Parathyroid adenoma (tissue), 2 donors: Measurements from ENCODE around the gene AUTS2.
A peak's percentile ranks its signal among the peaks of the same experiment; 100 is the strongest.

Source experiments
- H2AFZ ChIP-seq: fragments of 300-600 bp; sonication (generic); one replicate; pipeline ENCODE4 v1.7.0; 2017; ENCODE audit warnings: antibody characterized with exemption, mild to moderate bottlenecking
- H3K27ac ChIP-seq: fragments of 300-600 bp; sonication (generic); one replicate; pipeline ENCODE4 v1.7.0; 2017
- H3K27me3 ChIP-seq: fragments of 300-600 bp; sonication (generic); one replicate; pipeline ENCODE4 v1.7.0; 2017; ENCODE audit warnings: low read length; ENCODE audit not compliant: control insufficient read depth, insufficient read depth
- H3K36me3 ChIP-seq: fragments of 300-600 bp; sonication (generic); one replicate; pipeline ENCODE4 v1.7.0; 2017; ENCODE audit warnings: low read length; ENCODE audit not compliant: control insufficient read depth, insufficient read depth
- H3K4me1 ChIP-seq: fragments of 300-600 bp; sonication (generic); one replicate; pipeline ENCODE4 v1.7.0; 2017; ENCODE audit warnings: control low read depth
- H3K4me2 ChIP-seq: fragments of 300-600 bp; sonication (generic); one replicate; pipeline ENCODE4 v1.7.0; 2017; ENCODE audit warnings: low read length
- H3K4me3 ChIP-seq: fragments of 300-600 bp; sonication (generic); one replicate; pipeline ENCODE4 v1.7.0; 2017; ENCODE audit warnings: low read depth, low read length
- H3K79me2 ChIP-seq: fragments of 300-600 bp; sonication (generic); one replicate; pipeline ENCODE4 v1.7.0; 2017; ENCODE audit warnings: control low read depth
- H3K9ac ChIP-seq: fragments of 300-600 bp; sonication (generic); one replicate; pipeline ENCODE4 v1.7.0; 2017; ENCODE audit warnings: mild to moderate bottlenecking
- H3K9me3 ChIP-seq: fragments of 300-600 bp; sonication (generic); one replicate; pipeline ENCODE4 v1.7.0; 2017; ENCODE audit warnings: low read length; ENCODE audit not compliant: control insufficient read depth
- CTCF ChIP-seq: fragments of 300-600 bp; sonication (generic); IDR thresholded peaks from one replicate; pipeline ENCODE4 v1.7.0; 2017; ENCODE audit warnings: antibody characterized with exemption, mild to moderate bottlenecking
- donor health status: primary hyperparathyroidism.

AUTS2 gene

GRCh38 chr7:69619635-69620034, 21.4 kb downstream of the AUTS2 start:
- no peak overlapping the region for H3K27ac ChIP-seq
- no peaks in the 10 kb centered on the region for H3K79me2 ChIP-seq
- no peak overlapping the region for H2AFZ ChIP-seq
- H3K4me1 ChIP-seq: peaks cover 4% of the 10 kb centered on the region
- H3K36me3 ChIP-seq: no peaks in the 10 kb centered on the region
- H3K9ac ChIP-seq: no peak overlapping the region
- no peak overlapping the region for H3K4me3 ChIP-seq
- no peaks in the 10 kb centered on the region for H3K9me3 ChIP-seq
- no peak overlapping the region for H3K4me2 ChIP-seq
- no peak for TF ChIP-seq CTCF
- H3K27me3 ChIP-seq: no peaks in the 10 kb centered on the region

GRCh38 chr7:69620063-69620462, 21.8 kb downstream of the AUTS2 start:
- Histone ChIP-seq H3K27me3 (no peaks in the 10 kb centered on the region), H3K79me2 (no peaks in the 10 kb centered on the region), H2AFZ (peak overlapping the region; percentile 39), H3K9ac (no peak overlapping the region), H3K9me3 (no peaks in the 10 kb centered on the region), H3K4me2 (peak overlapping the region; percentile 24), H3K4me1 (peaks cover 4% of the 10 kb centered on the region), H3K36me3 (no peaks in the 10 kb centered on the region), H3K27ac (no peak overlapping the region), H3K4me3 (no peak overlapping the region)
- no peak for TF ChIP-seq CTCF

DNA sequence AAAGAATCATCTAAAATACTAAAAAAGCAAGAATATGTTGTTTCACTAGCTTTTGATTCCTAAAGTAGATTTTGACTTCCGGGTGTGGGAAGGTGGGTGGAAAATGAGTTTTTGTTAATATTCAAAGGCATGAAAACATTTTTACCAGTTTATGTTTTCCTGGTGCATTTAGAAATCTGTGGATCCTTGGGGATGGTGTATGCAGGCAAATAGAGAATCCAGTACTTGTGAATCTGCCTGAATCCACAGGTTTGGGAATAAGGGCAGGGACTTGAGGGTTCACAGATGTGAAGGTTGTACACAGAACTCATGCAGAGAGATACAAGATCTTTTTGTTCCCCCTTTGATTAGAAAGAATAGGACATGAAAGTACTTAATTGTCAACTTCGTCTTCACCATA, 22.4 kb downstream of the AUTS2 start:
- no peak for TF ChIP-seq CTCF
- no peaks in the 10 kb centered on the region for H3K27me3 ChIP-seq

GRCh38 chr7:69622014-69622835, 23.9 kb downstream of the AUTS2 start:
- peaks cover 4% of the 10 kb centered on the region for H3K4me1 ChIP-seq
- no peak overlapping the region for H2AFZ ChIP-seq
- H3K27me3 ChIP-seq: no peaks in the 10 kb centered on the region
- no peak overlapping the region for H3K27ac ChIP-seq
- H3K36me3 ChIP-seq: no peaks in the 10 kb centered on the region
- H3K4me2 ChIP-seq: no peak overlapping the region
- H3K79me2 ChIP-seq: peaks cover 2% of the 10 kb centered on the region
- H3K9me3 ChIP-seq: no peaks in the 10 kb centered on the region
- no peak overlapping the region for H3K9ac ChIP-seq
- H3K4me3 ChIP-seq: no peak overlapping the region
- no peak for TF ChIP-seq CTCF

More for the DNA sequence above, 22.4 kb downstream of the AUTS2 start:
- Histone ChIP-seq H3K4me2 (no peak overlapping the region), H3K27ac (no peak overlapping the region), H3K36me3 (no peaks in the 10 kb centered on the region), H3K4me1 (peaks cover 4% of the 10 kb centered on the region), H3K79me2 (no peaks in the 10 kb centered on the region), H2AFZ (no peak overlapping the region), H3K9me3 (no peaks in the 10 kb centered on the region), H3K9ac (no peak overlapping the region), H3K4me3 (no peak overlapping the region)

DNA sequence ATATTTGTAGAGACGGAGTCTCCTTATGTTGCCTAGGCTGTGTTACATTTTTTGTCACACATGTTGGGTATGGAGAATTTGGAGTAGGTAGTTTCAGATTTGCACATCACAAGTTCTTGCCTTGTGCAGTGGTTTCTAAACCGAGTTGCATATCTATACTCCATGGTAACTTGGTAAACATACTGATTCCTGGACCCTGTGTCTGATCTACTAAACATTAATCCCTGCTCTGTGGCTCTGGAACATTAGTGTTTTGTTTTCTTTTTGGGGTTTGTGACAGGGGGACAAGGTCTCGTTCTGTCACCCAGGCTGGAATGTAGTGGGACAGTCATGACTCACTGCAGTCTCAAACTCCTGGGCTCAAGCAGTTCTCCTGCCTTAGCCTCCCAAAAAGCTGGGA, 24.7 kb downstream of the AUTS2 start:
- Histone ChIP-seq H3K4me2 (no peak overlapping the region), H3K4me3 (no peak overlapping the region), H3K9me3 (no peaks in the 10 kb centered on the region), H3K79me2 (peaks cover 2% of the 10 kb centered on the region), H3K27me3 (no peaks in the 10 kb centered on the region), H3K36me3 (no peaks in the 10 kb centered on the region), H3K27ac (no peak overlapping the region), H2AFZ (no peak overlapping the region), H3K4me1 (peaks cover 4% of the 10 kb centered on the region), H3K9ac (no peak overlapping the region)
- no peak for TF ChIP-seq CTCF
